Measurements from ENCODE around the gene FMN2.

The FMN2 gene

GRCh38 chr1:240091614-240092300, at the start of gene FMN2:
TSS of gene FMN2 (plus strand) at chr1:240091883. CDS start at chr1:240092110, 227 bp downstream.
- no peak for DNase-seq

DNA sequence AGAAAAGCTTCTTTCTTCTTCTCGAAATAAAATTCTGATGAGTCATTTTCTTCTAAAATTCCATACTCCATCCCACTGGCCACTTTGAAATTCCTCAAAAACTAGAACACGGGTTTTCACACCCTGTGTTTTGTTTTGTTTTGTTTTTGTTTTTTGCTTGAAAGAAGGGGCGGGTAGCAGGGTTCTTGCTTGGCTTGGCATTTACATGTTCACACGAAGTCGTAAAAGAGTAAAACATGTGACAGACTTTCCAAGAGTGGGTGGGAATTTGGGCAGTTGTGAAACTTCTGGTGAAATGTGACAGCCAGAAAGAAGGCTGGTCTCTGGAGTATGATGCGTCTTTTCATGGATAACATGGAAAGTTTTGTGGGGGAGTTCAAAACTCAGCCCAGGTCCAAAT, 47.1 kb upstream of the FMN2 start:
- no peak for DNase-seq

DNA sequence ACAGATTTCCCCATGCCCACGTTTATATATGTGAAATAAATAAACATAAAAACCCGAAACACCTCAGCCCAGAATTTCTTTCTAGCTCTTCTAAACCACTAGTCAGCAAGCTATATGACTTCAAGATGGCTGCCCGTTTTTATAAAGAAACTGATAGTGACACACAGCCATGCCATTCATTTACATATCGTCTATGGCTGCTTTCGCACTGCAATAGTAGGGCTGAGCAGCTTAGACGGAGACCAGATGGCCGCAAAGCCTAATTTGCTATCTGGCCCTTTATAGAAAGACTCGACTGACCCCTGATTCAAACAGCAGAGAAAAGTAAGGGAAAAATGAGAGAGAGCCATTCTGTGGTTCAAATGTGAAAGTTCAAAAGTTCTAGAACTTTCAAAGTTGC, 45.7 kb upstream of the FMN2 start:
- no peak for DNase-seq

DNA sequence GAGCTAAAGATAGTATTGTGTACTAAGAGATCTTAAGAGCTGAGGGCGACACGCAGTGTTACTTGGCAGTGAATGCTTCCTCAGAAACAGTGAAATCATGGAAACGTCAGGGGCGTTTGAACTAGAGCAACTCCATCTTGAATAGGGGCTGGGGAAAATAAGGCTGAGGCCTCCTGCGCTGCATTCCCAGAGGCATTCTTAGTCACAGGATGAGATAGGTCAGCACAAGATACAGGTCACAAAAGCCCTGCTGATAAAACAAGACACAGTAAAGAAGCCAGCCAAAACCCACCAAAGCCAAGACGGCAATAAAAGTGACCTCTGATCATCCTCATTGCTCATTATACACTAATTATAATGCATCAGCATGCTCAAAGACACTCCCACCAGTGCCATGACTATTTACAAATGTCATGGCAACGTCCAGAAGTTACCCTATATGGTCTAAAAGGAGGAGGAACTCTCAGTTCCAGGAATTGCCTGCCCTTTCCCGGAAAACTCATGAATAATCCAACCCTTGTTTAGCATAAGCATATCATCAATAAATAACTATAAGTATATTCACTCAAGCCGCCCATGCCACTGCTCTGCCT, 37.5 kb upstream of the FMN2 start:
- no peak for DNase-seq

- DNase-seq = no peak
These were observed 35.7 kb upstream of the FMN2 start for GRCh38 chr1:240055936-240056335.

- no peak for DNase-seq
These were observed 35.3 kb upstream of the FMN2 start for GRCh38 chr1:240056350-240056749.

GRCh38 chr1:240058049-240058448, 33.6 kb upstream of the FMN2 start:
- DNase-seq = no peak

GRCh38 chr1:240068961-240069360, 22.7 kb upstream of the FMN2 start:
- no peak for DNase-seq

DNA sequence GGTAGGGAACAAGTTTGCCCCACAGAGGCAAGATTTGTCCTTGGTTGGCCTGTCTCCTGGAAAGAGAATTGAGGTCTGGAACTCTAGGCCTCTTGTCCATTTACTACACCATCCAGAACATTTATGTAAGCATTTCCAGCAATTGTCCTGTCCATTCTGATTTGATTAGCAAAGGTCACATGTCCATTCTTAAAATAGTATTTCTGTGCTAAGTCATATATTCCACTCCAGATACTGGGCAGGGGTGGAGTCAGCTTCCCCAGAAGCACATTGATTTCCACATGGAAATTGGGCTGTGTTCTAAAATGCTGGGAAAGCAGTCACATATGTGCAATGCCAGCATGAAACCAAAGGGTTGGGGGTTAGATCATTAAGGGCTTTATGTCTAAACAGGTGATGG, 21.5 kb upstream of the FMN2 start:
- no peak for DNase-seq

DNA sequence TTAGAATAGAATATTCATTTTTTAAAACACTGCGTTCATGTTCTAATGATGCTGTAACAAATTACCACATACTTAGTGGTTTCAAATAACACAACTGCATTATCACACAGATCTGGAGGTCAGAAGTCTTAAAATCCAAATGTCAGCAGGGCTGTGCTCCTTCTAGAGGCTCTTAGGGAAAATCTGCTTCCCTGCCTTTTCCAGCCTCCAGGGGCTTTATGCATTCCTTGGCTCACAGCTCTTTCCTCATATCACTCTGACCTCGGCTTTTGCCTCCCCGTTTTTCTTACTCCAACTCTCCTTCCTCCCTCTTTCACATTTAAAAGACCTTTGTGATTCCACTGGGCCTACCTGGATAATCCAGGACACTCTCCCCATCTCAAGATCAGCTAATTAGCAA, 18.6 kb upstream of the FMN2 start:
- no peak for DNase-seq

DNA sequence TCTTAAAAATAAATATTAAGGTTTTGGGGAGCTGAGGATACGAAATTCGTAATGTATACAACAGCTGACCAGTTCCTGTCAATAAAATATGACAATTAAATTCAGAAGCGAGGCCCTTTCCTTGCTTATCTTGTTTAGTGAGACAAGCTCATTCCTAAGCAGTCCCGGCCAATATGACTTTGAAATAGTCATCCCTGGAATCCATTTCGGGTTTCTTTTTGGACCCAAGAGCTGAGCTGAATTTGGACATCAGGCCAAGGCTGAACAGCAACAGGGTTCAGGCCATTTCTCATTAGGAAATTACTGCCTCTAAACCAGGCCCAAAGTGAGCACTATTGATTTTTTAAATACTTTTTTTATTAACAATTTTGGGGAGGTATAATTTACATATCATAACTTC, 17.3 kb upstream of the FMN2 start:
- no peak for DNase-seq

DNA sequence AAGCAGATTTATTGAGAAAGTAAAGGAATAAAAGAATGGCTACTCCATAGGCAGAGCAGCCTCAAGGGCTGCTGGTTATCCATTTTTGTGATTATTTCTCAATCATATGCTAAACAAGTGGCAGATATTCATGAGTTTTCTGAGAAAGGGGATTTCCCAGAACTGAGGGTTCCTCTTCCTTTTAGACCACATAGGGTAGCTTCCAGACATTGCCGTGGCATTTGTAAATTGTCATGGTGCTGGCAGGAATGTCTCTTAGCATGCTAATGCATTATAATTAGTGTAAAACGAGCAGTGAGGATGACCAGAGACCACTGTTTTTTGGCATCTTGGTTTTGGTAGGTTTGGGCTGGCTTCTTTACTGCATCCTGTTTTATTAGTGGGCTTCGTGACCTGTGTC, 16.8 kb upstream of the FMN2 start:
- no peak for DNase-seq

GRCh38 chr1:240084337-240084736, 7.3 kb upstream of the FMN2 start:
- no peak for DNase-seq

- DNase-seq = no peak
These were observed 6.9 kb upstream of the FMN2 start for GRCh38 chr1:240084749-240085148.

- DNase-seq = no peak
These were observed 5.0 kb upstream of the FMN2 start for GRCh38 chr1:240086726-240087125.

DNA sequence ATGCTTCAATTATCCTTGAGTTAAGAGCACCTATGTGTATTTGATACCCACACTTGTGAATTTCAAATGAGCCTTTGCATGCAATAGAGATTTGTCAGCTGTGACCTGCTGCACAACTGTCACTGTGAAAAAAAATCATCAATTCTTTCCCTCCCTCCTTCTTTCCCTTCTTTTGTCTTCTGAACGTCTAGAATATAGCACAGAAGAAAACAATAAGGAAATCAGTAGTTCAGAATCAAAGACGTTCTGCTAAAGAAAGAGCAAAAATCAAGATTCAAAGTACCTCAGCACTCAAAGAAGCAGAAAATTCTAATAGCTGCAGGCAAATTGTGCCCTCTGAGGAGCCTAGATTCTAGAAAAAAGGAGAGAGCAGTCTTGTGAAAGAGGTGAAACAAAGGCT, 1.7 kb upstream of the FMN2 start:
- no peak for DNase-seq

- DNase-seq = no peak
These were observed 604 bp upstream of the FMN2 start for GRCh38 chr1:240090957-240091600.

DNA sequence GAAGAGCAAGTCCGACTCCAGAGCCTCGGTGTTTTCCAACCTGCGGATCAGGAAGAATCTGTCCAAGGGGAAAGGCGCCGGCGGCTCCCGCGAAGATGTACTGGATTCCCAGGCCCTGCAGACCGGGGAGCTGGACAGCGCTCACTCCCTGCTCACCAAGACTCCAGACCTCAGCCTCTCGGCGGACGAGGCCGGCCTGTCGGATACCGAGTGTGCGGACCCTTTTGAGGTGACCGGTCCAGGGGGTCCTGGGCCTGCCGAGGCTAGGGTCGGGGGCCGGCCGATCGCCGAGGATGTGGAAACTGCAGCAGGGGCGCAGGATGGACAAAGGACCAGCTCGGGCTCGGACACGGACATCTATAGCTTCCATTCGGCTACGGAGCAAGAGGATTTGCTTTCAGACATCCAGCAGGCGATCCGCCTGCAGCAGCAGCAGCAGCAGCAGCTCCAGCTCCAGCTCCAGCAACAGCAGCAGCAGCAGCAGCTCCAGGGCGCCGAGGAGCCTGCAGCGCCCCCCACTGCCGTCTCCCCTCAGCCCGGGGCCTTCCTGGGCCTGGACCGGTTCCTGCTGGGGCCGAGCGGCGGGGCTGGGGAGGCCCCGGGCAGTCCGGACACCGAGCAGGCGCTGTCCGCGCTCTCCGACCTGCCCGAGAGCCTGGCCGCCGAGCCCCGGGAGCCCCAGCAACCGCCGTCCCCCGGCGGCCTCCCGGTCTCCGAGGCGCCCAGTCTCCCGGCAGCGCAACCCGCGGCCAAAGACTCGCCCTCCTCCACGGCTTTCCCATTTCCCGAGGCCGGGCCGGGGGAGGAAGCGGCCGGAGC, 827 bp downstream of the FMN2 start:
- no peak for DNase-seq

- DNase-seq = no peak
These were observed 1.7 kb downstream of the FMN2 start for GRCh38 chr1:240093120-240093961.

DNA sequence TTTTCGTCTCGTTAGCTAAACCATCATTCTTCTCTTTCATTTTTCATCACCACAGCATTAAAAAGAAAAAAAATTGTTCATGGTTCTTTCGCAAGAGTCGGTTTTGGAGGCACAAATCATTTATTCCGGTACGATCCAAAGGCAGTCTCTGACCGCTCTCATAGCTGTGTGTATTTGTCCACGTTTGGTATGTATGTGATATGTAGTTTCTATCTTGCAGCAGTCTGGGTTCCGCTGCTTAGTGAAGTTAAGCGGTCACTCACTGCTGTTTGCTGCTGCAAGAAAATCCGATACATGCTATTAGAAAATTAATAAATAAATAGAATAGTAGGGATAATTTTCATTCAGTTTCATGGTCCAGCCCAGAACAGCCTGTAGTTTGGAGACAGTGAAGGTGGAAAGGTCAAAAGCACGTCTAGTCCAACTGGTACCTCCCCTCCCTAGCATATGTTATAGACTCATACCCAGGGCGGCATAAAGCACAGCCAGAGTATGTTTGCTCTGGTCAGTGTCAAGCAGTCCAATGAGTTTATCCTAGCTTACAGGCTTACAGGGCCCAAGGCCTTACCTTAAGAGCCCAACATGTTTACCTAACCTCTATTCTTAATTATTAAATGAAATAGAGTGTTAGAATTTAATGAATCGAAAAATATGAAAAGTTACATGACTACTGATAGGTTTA, 2.5 kb downstream of the FMN2 start:
- DNase-seq = no peak

GRCh38 chr1:240096974-240097373, 5.3 kb downstream of the FMN2 start:
- DNase-seq = no peak

DNA sequence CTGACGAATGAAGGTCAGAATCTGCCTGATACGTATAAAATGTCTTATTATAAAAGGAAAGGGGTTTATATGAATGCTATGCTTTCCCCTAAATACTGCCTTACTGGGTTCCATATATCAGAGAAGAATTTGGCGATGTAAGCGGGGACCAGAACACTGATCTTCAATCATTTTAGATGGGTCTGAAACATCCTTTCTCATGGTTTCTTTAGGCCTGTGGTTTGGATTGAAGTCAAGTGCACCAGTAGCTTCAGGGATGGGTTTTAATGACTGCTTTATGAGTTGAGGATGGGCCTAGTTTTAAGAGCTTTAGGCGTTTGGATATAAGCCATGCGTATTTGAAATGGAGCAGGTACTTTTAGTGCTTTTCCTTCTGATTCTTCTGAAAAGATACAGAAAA, 6.9 kb downstream of the FMN2 start:
- DNase-seq = no peak
